Measurements from ENCODE around the gene UCHL5. TPM values are rescaled to one million over a fixed set of nuclear protein-coding genes. Genes with fewer than 3 reads are reported as not detected.

The UCHL5 gene
- total and polyA plus RNA-seq, 8 donors = 9.8 to 26.8 (median 17.4) TPM

GRCh38 chr1:192967211-192967877, 91.8 kb downstream of the UCHL5 start:
- H3K27me3 ChIP-seq = no peaks in the 10 kb centered on the region
- FAIRE-seq = no peak
- H3K4me3 ChIP-seq = no peak overlapping the region
- no peak for DNase-seq
- H3K9me3 ChIP-seq = no peaks in the 10 kb centered on the region
- no peak for TF ChIP-seq CTCF (IDR thresholded peaks at IDR 0.05)
- 79 to 83% methylated on average over 2 of the region's 2 CpGs for WGBS, 2 donors
- no peak overlapping the region for H3K27ac ChIP-seq
- intact Hi-C loops (cut with DNase I) = no loop called here
- H3K36me3 ChIP-seq = no peaks in the 10 kb centered on the region
- no peak for ATAC-seq
- H3K4me1 ChIP-seq = peaks cover 0 to 7% (median 3%) of the 10 kb centered on the region in 3 donors

GRCh38 chr1:192966073-192966472, 93.1 kb downstream of the UCHL5 start:
- no peak for FAIRE-seq
- peaks cover 0 to 7% (median 3%) of the 10 kb centered on the region in 3 donors for H3K4me1 ChIP-seq
- WGBS, 2 donors = 96 to 97% methylated on average over 2 of the region's 2 CpGs
- no peaks in the 10 kb centered on the region for H3K9me3 ChIP-seq
- no peaks in the 10 kb centered on the region for H3K36me3 ChIP-seq
- H3K27ac ChIP-seq = no peak overlapping the region
- DNase-seq = no peak
- TF ChIP-seq CTCF (IDR thresholded peaks at IDR 0.05) = no peak
- intact Hi-C loops (cut with DNase I) = no loop called here
- no peak for ATAC-seq
- H3K27me3 ChIP-seq = no peaks in the 10 kb centered on the region
- no peak overlapping the region for H3K4me3 ChIP-seq

- Histone ChIP-seq H3K9me3 (no peaks in the 10 kb centered on the region), H3K27ac (no peak overlapping the region), H3K4me3 (no peak overlapping the region), H3K4me1 (peaks cover 0 to 7% (median 3%) of the 10 kb centered on the region in 3 donors), H3K36me3 (no peaks in the 10 kb centered on the region), H3K27me3 (no peaks in the 10 kb centered on the region)
- intact Hi-C loops (cut with DNase I) = no loop called here
- ATAC-seq = no peak
- 81 to 87% methylated on average over 2 of the region's 2 CpGs for WGBS, 2 donors
- no peak for FAIRE-seq
- no peak for TF ChIP-seq CTCF (IDR thresholded peaks at IDR 0.05)
- DNase-seq = no peak
These were observed 96.3 kb downstream of the UCHL5 start for GRCh38 chr1:192962901-192963300.

Other genes starting within 250 kb of the UCHL5 start
- 10 to 100 TPM; 14.0 to 31.3 (median 22.7) TPM for gene RO60, start 252 bp upstream of the UCHL5 start, total RNA-seq
- 1 to 10 TPM; 4.3 to 5.1 TPM for gene RO60, start 252 bp upstream of the UCHL5 start, polyA plus RNA-seq
- 10 to 100 TPM in 1 of 6 donors, 1 to 10 TPM in 5; 4.1 to 12.9 (median 7.6) TPM for gene GLRX2, start 46.1 kb upstream of the UCHL5 start, total RNA-seq
- gene GLRX2, start 46.1 kb upstream of the UCHL5 start, polyA plus RNA-seq = 1 to 10 TPM; 5.2 to 5.3 TPM
- gene CDC73, start 62.7 kb upstream of the UCHL5 start, total RNA-seq = 10 to 100 TPM; 19.1 to 33.7 (median 24.6) TPM
- 1 to 10 TPM; 3.4 to 6.6 TPM for gene CDC73, start 62.7 kb upstream of the UCHL5 start, polyA plus RNA-seq
- under 1 TPM; 0.20 to 0.76 (median 0.34) TPM for gene B3GALT2, start 127.3 kb upstream of the UCHL5 start, total RNA-seq
- gene B3GALT2, start 127.3 kb upstream of the UCHL5 start, polyA plus RNA-seq = under 1 TPM; 0.27 to 0.99 TPM